Naive B cell (primary cell): ENCODE measurements around the gene FBXO42. TPM values are rescaled to one million over a fixed set of nuclear protein-coding genes. Genes with fewer than 3 reads are reported as not detected.

Experiments used
- ATAC-seq, 2 donors: fragments of 150-1000 bp; cut with Tn5 transposase; 2 replicates each; pipeline ENCODE4 v1.10.0; 2021; ENCODE audit warnings: low read depth in 2 of 2, mild to moderate bottlenecking in 2 of 2, moderate library complexity in 2 of 2
- DNase-seq: peaks from one replicate; pipeline ENCODE4 v3.0.0; 2022
- H3K27ac Mint-ChIP-seq, 6 donors: one replicate each; pipeline ENCODE4 v1.8.0; 2020 to 2022; ENCODE audit warnings: mild to moderate bottlenecking in 6 of 6, mixed read lengths in 6 of 6, moderate library complexity in 5 of 6, inconsistent platforms in 2 of 6
- H3K27me3 Mint-ChIP-seq, 3 donors: one replicate each; pipeline ENCODE4 v1.8.0; 2021 to 2022; ENCODE audit warnings: mixed read lengths in 3 of 3, mild to moderate bottlenecking in 1 of 3
- H3K36me3 Mint-ChIP-seq, 2 donors: one replicate each; pipeline ENCODE4 v1.8.0; 2020 to 2022; ENCODE audit warnings: mixed read lengths in 2 of 2, inconsistent platforms in 1 of 2, mild to moderate bottlenecking in 1 of 2
- H3K4me1 Mint-ChIP-seq, 3 donors: one replicate each; pipeline ENCODE4 v1.8.0; 2020 to 2022; ENCODE audit warnings: mixed read lengths in 3 of 3, inconsistent platforms in 1 of 3, mild to moderate bottlenecking in 1 of 3, moderate library complexity in 1 of 3
- H3K4me3 Mint-ChIP-seq, 8 donors: one replicate each; pipeline ENCODE4 v1.8.0; 2020 to 2022; ENCODE audit warnings: mild to moderate bottlenecking in 8 of 8, mixed read lengths in 8 of 8, moderate library complexity in 8 of 8, inconsistent platforms in 2 of 8
- H3K9me3 Mint-ChIP-seq, 7 donors: one replicate each; pipeline ENCODE4 v1.8.0; 2020 to 2022; ENCODE audit warnings: mixed read lengths in 7 of 7, mild to moderate bottlenecking in 5 of 7, inconsistent platforms in 2 of 7, moderate library complexity in 1 of 7
- polyA plus RNA-seq, 6 donors: library from polyadenylated mRNA; unstranded; fragments of 300-500 nt; fragmentation: Illumina TruSeq; gene quantifications; one replicate each; pipeline ENCODE4 v1.2.3, GENCODE V29; 2021; ENCODE audit warnings: low read depth in 6 of 6

Gene FBXO42
- polyA plus RNA-seq, 6 donors from 2014 or later = 17.9 to 33.5 (median 21.9) TPM

DNA sequence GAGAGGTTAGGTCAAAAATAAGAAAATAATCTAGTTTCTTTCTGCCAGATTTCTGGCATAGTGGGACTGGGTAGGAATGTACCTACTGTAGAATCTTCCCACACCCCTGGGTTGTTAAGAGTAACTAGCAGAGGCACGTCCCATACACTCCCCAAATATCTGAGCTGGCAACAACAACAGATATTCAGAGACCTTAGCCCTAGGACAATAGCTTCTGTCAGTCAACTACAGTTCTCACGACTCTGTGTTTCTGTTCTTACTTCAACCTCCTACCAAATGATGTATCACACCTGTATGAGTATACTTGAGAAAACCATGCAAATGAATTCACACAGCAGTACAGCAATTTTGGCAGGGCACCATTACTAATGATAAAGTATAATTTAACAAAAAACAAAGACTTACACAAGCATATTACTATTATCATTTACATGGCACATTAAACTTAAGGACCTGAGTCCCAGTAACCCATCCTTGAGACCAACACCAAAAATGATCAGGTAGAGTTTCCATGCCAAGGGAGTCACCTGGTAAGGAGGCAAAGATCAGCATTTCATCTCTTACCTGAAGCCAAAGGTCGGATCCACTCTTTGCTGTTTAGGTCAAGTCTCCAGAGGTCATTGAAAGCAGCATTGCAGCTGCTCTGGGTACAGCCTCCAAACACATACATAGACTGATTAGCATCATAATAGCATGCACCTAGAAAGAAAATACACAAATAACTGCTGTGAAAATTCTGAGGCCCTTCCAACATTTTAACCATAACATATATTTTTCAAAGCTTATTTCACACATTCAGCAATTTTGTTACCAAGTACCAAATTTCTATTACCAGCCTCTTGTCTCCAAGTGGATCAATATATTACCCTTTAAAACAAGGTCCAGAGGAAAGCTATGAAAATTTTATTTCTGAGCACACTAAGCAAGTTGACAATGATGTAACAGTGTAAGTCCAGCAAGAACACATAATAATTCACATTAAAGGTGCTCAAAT, 57.8 kb downstream of the FBXO42 start:
- peak overlapping the region in 2 of 6 donors; percentile 24 to 32 for H3K27ac Mint-ChIP-seq
- ATAC-seq = no peak
- H3K36me3 Mint-ChIP-seq = peaks cover 0 to 15% of the 10 kb centered on the region in 2 donors
- peak overlapping the region in 1 of 8 donors; percentile 9 for H3K4me3 Mint-ChIP-seq
- H3K27me3 Mint-ChIP-seq = no peaks in the 10 kb centered on the region
- H3K4me1 Mint-ChIP-seq = peaks cover 5 to 11% (median 10%) of the 10 kb centered on the region in 3 donors
- no peak for DNase-seq
- no peaks in the 10 kb centered on the region for H3K9me3 Mint-ChIP-seq

DNA sequence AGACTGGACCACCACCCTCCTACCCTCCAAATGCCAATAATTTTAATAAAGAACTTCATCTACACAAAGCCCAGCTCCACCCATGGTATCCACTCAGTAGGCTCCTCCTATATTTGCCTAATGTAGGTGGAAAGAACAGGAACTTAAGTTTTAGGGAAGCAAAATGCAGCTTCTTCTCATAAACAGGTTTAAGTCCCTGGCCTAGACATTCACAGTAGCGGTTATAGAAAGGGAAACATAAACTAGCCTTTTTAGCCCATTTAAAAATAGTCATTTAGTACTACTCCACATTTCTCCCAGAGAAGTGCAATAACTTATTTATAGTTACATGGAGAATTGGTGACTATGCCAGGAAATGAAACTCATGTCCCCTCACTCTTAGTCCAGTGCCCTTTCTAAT, 58.7 kb downstream of the FBXO42 start:
- H3K27me3 Mint-ChIP-seq = no peaks in the 10 kb centered on the region
- no peak overlapping the region for H3K4me3 Mint-ChIP-seq
- ATAC-seq (no peak), DNase-seq (no peak)
- H3K27ac Mint-ChIP-seq = no peak overlapping the region
- H3K4me1 Mint-ChIP-seq = peaks cover 5 to 15% (median 13%) of the 10 kb centered on the region in 3 donors
- H3K36me3 Mint-ChIP-seq = peaks cover 0 to 15% of the 10 kb centered on the region in 2 donors
- H3K9me3 Mint-ChIP-seq = no peaks in the 10 kb centered on the region

DNA sequence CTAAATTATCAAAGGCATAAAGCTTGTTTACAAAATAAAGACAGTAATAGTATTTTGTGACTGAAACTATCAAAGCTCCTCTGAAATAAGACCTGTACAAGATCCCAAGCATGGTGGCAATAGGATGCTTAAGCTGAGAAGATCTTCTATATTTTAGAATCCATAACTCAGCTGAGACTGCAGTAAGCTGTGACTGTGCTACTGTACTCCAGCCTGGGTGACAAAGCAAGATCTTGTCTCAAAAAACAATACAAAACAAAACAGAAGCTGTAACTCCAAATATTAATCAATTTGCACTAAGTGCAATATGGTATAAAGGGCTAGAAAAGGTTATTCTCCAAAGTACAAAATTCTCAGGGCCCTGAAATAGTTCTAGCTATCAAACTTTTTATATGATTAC, 59.5 kb downstream of the FBXO42 start:
- no peak for ATAC-seq
- H3K27me3 Mint-ChIP-seq = no peaks in the 10 kb centered on the region
- peaks cover 5 to 15% (median 13%) of the 10 kb centered on the region in 3 donors for H3K4me1 Mint-ChIP-seq
- DNase-seq = no peak
- no peaks in the 10 kb centered on the region for H3K9me3 Mint-ChIP-seq
- H3K4me3 Mint-ChIP-seq = no peak overlapping the region
- peaks cover 0 to 15% of the 10 kb centered on the region in 2 donors for H3K36me3 Mint-ChIP-seq
- peak overlapping the region in 1 of 6 donors; percentile 39 for H3K27ac Mint-ChIP-seq

- no peak overlapping the region for H3K4me3 Mint-ChIP-seq
- H3K36me3 Mint-ChIP-seq = peaks cover 0 to 11% of the 10 kb centered on the region in 2 donors
- ATAC-seq (no peak), DNase-seq (no peak)
- H3K9me3 Mint-ChIP-seq = no peaks in the 10 kb centered on the region
- H3K27ac Mint-ChIP-seq = no peak overlapping the region
- H3K4me1 Mint-ChIP-seq = peaks cover 5 to 15% (median 13%) of the 10 kb centered on the region in 3 donors
- H3K27me3 Mint-ChIP-seq = no peaks in the 10 kb centered on the region
Observed at GRCh38 chr1:16289959-16290358, 62.3 kb downstream of the FBXO42 start.

- Mint-ChIP-seq H3K27me3 (no peaks in the 10 kb centered on the region), H3K9me3 (no peaks in the 10 kb centered on the region), H3K4me3 (no peak overlapping the region), H3K27ac (no peak overlapping the region), H3K4me1 (peaks cover 5 to 20% (median 9%) of the 10 kb centered on the region in 3 donors), H3K36me3 (peaks cover 0 to 13% of the 10 kb centered on the region in 2 donors)
- no peak for DNase-seq
- no peak for ATAC-seq
Observed at GRCh38 chr1:16286122-16286521, 66.2 kb downstream of the FBXO42 start.

- Mint-ChIP-seq H3K27me3 (no peaks in the 10 kb centered on the region), H3K4me3 (no peak overlapping the region), H3K36me3 (peaks cover 0 to 8% of the 10 kb centered on the region in 2 donors), H3K27ac (peak overlapping the region in 1 of 6 donors; percentile 15), H3K4me1 (peaks cover 0 to 11% (median 0%) of the 10 kb centered on the region in 3 donors), H3K9me3 (no peaks in the 10 kb centered on the region)
- ATAC-seq (no peak), DNase-seq (no peak)
Observed at GRCh38 chr1:16281765-16282164, 70.5 kb downstream of the FBXO42 start.

DNA sequence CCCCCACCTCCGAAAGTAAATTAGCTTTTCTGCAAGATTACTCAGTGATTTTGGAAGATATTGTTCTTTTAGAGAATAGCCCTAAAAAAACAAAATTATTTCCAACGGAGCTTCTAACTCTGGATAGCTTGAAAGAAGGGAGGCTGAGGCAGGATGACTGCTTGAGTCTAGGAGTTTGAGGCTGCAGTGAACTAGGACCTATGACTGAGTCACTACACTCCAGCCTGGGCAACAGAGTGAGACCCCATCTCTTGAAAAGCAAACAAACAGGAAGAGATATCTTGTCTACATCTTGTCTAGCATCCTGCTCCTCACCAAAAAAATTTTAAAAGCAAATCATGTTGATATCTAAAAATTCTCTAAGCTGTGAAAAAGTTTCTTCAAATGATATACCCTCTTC, 73.1 kb downstream of the FBXO42 start:
- peaks cover 6 to 8% (median 6%) of the 10 kb centered on the region in 3 donors for H3K4me1 Mint-ChIP-seq
- peaks cover 0 to 7% of the 10 kb centered on the region in 2 donors for H3K36me3 Mint-ChIP-seq
- no peaks in the 10 kb centered on the region for H3K9me3 Mint-ChIP-seq
- H3K27ac Mint-ChIP-seq = peak overlapping the region in 3 of 6 donors; percentile 18 to 23 (median 19)
- no peak for ATAC-seq
- H3K4me3 Mint-ChIP-seq = no peak overlapping the region
- no peaks in the 10 kb centered on the region for H3K27me3 Mint-ChIP-seq
- DNase-seq = no peak

- H3K27ac Mint-ChIP-seq = no peak overlapping the region
- ATAC-seq = no peak
- peaks cover 4% of the 10 kb centered on the region in 2 donors for H3K36me3 Mint-ChIP-seq
- H3K9me3 Mint-ChIP-seq = no peaks in the 10 kb centered on the region
- no peak overlapping the region for H3K4me3 Mint-ChIP-seq
- no peaks in the 10 kb centered on the region for H3K27me3 Mint-ChIP-seq
- H3K4me1 Mint-ChIP-seq = peaks cover 6 to 14% (median 12%) of the 10 kb centered on the region in 3 donors
- no peak for DNase-seq
Observed at GRCh38 chr1:16276302-16277030, 75.8 kb downstream of the FBXO42 start.

DNA sequence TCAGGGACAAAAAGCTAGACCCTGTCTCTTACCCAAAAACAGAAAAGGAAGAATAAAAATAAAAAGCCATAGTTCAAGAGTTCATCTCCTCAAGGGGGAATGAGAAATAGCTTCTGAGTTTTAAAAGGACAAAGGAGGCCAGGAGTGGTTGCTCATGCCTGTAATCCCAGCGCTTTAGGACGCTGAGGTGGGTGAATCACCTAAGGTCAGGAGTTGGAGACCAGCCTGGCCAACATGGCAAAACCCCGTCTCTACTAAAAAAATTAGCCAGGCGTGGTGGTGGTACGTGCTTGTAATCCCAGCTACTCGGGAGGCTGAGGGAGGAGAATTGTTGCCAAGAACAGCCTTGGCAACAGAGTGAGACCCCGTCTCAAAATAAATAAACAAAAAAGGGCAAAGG, 76.7 kb downstream of the FBXO42 start:
- Mint-ChIP-seq H3K4me3 (no peak overlapping the region), H3K36me3 (peaks cover 4 to 12% of the 10 kb centered on the region in 2 donors), H3K9me3 (no peaks in the 10 kb centered on the region), H3K4me1 (peaks cover 6 to 18% (median 16%) of the 10 kb centered on the region in 3 donors), H3K27ac (no peak overlapping the region), H3K27me3 (no peaks in the 10 kb centered on the region)
- no peak for DNase-seq
- no peak for ATAC-seq

DNA sequence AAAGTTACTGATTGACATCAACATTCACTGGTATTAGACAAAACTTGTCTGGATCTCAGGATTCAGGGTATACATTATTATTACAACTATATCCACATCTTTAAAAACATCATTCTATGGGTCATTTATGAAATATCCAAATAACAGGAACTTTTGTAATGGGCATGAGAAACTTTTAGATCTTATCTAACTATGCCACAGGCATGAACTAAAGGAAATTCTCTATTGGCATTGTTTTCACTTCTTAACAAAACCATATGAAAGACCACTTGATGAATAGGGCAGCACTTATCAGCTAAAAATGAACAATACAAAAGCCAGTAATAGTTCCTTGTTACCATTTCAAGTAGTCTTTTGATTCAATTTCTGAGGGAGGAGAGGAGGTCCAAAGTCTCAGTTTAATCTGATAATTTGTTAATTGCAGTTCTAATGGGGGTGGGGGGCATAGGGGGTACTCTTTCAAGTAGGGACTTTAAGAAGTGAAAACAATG, 84.5 kb downstream of the FBXO42 start:
- no peak overlapping the region for H3K4me3 Mint-ChIP-seq
- ATAC-seq = no peak
- H3K4me1 Mint-ChIP-seq = peaks cover 5 to 24% (median 23%) of the 10 kb centered on the region in 3 donors
- H3K36me3 Mint-ChIP-seq = peaks cover 0 to 13% of the 10 kb centered on the region in 2 donors
- H3K27ac Mint-ChIP-seq = peak overlapping the region in 3 of 6 donors; percentile 40 to 57 (median 49)
- H3K9me3 Mint-ChIP-seq = no peaks in the 10 kb centered on the region
- H3K27me3 Mint-ChIP-seq = no peaks in the 10 kb centered on the region
- DNase-seq = no peak

DNA sequence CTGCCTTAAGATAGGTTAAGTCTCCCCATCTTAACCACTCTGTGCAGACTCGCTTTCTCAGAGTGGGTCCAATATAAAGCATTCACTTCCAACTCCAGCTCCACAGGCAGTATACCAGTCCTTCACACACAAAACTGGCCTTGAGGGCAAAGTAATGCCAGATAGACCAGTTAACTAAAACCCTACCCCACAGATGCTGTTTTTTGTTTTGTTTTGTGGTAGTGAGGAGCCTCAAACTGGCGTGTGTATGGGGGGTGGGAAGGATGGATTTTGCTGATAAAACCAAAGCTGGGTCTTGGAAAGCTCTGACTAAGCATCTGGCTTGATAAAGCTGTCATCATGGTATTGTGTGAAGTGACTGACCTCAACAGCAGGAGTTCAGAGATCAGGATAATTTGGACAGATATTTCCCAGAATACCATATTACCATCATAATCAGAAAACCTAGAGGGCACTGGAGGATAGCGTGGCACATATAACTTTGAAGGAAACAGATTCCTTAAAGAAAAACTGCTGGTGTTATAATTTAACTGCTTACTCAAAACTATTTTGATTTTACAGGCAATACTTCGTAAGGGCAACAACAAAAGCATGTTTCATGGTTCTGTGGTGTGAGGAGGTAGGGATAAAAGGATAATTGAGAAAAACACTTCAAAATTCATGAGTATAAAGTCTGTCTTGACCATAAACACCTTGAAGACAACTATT, 85.7 kb downstream of the FBXO42 start:
- peaks cover 0 to 10% of the 10 kb centered on the region in 2 donors for H3K36me3 Mint-ChIP-seq
- H3K4me1 Mint-ChIP-seq = peaks cover 5 to 22% (median 22%) of the 10 kb centered on the region in 3 donors
- ATAC-seq (no peak), DNase-seq (no peak)
- H3K27ac Mint-ChIP-seq = peak overlapping the region in 2 of 6 donors; percentile 74 to 76
- H3K9me3 Mint-ChIP-seq = no peaks in the 10 kb centered on the region
- H3K4me3 Mint-ChIP-seq = no peak overlapping the region
- H3K27me3 Mint-ChIP-seq = no peaks in the 10 kb centered on the region

DNA sequence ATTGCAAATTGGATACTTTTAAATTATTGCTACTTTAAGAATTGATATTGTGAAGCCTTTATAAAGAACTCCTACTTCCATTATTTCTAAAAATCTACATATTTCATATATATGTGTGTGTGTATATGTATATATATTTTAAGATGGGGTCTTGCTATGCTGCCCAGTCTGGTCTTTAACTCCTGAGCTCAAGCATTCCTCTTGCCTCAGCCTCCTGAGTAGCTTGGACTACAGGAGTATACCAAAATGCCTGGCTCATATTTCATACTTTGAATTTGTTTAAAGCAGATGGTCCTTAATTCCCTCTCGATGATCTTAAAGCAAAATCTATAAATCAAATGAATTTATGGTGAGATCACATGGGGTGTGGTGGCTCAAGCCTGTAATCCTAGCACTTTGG, 90.2 kb downstream of the FBXO42 start:
- H3K4me1 Mint-ChIP-seq = peaks cover 2 to 17% (median 6%) of the 10 kb centered on the region in 3 donors
- no peaks in the 10 kb centered on the region for H3K36me3 Mint-ChIP-seq
- H3K4me3 Mint-ChIP-seq = no peak overlapping the region
- H3K27me3 Mint-ChIP-seq = no peaks in the 10 kb centered on the region
- no peaks in the 10 kb centered on the region for H3K9me3 Mint-ChIP-seq
- DNase-seq (no peak), ATAC-seq (no peak)
- no peak overlapping the region for H3K27ac Mint-ChIP-seq

DNA sequence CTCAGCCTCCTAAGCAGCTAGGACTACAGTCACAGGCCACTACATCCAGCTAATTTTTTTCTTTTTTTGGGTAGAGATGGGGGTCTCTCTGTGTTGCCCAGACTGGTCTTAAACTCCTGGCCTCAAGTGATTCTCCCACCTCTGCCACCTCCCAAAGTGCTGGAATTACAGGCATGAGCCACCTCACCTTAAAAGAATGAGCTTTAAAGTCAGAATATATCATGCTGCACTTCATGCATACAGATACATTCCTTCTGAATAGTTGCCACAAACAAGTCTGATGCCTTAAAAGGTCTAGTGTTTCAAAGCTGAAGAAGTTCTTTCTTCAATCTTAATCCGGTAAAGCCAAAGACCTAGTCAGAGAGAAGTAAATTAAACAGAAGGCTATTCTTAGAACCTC, 91.5 kb downstream of the FBXO42 start:
- Mint-ChIP-seq H3K9me3 (no peaks in the 10 kb centered on the region), H3K4me3 (no peak overlapping the region)

More for the DNA sequence above, 91.5 kb downstream of the FBXO42 start:
- H3K27me3 Mint-ChIP-seq = no peaks in the 10 kb centered on the region
- no peaks in the 10 kb centered on the region for H3K36me3 Mint-ChIP-seq
- ATAC-seq (no peak), DNase-seq (no peak)
- H3K27ac Mint-ChIP-seq = no peak overlapping the region
- peaks cover 0 to 16% (median 2%) of the 10 kb centered on the region in 3 donors for H3K4me1 Mint-ChIP-seq
